GM12801 (cell line): ENCODE results near the gene CDC42BPA.

Source experiments
- CTCF ChIP-seq: IDR thresholded peaks from one replicate; pipeline ENCODE4 v1.5.1; 2011; ENCODE audit warnings: control low read depth; ENCODE audit not compliant: insufficient read length; ENCODE audit errors: extremely low read depth

The CDC42BPA gene

GRCh38 chr1:227071895-227072587 lies 246.3 kb downstream of the CDC42BPA start:
- no peak for TF ChIP-seq CTCF

GRCh38 chr1:227070638-227071285 lies 247.5 kb downstream of the CDC42BPA start:
- no peak for TF ChIP-seq CTCF

- no peak for TF ChIP-seq CTCF
Observed at GRCh38 chr1:227069490-227069889, 248.8 kb downstream of the CDC42BPA start.

DNA sequence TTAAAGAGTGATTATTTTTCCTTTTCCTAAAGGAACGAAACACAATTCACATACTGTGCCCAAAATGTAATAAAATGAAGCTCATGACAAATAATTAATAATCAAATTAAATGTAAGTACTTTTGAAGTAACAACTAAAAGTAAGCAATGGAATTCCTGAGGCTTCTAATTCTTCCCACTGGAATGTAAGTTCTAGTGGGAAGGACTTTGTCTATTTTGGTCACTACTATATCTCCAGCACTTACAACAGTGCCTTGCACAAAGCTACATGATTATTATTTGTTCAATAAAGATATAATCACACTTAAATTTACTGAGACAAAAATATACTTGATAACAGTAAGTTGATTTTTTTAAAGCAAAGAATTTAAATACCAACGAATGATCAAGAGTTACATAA lies 249.4 kb downstream of the CDC42BPA start:
- no peak for TF ChIP-seq CTCF

DNA sequence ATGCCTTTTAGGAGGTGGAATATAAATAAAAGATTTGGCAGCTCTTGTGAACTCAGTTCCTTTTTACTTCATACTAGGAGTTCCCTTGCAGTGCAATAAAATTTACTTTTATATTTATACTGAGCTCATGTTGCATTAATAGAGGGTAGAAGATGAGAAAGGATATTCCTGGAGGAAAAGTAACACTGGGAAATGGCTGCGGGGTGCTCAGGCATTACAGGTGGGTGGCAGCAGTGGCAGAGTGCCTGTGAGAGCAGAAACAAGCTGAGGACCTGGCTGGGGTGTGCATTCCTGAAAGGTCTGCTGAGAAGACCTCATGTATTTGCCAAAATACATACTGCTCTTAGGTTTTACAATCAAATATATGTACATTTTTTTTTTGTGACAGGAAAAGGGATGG lies 251.3 kb downstream of the CDC42BPA start:
- TF ChIP-seq CTCF: no peak

GRCh38 chr1:227065311-227065710 lies 253.0 kb downstream of the CDC42BPA start:
- no peak for TF ChIP-seq CTCF

GRCh38 chr1:227062306-227062705 lies 256.0 kb downstream of the CDC42BPA start:
- no peak for TF ChIP-seq CTCF
